22Rv1 (cell line): ENCODE results near the gene ZBED4.

Experiments
- ZFX ChIP-seq: fragments of 450-650 bp; IDR thresholded peaks from 2 replicates; pipeline ENCODE4 v1.6.1; 2017; ENCODE audit warnings: antibody characterized with exemption, borderline replicate concordance
- TF ChIP-seq, protein P1 (sequence below): fragments of 450-650 bp; IDR thresholded peaks from 2 replicates; pipeline ENCODE4 v1.5.1; 2017; ENCODE audit warnings: mild to moderate bottlenecking

DNA sequence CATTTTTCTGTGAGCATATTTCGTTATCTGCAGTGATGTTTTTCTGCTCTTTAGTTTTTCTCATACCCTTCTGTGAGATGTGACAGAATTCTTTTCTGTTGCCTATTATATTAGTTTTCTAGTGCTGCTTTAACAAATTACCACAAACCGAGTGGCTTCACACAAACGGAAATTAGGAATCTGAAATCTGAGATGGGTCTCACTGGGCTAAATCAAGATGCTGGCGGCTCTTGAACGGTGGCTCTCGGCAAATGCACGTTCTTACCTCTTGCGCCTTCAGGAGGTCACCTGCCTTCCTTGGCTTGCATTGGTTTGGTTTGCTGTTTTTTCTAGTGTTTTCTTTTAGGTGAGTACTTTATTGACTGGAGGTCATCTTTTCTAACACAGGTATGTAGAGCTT is 13.0 kb downstream of the ZBED4 start:
- TF ChIP-seq ZFX: no peak
- TF ChIP-seq, protein P1, sequence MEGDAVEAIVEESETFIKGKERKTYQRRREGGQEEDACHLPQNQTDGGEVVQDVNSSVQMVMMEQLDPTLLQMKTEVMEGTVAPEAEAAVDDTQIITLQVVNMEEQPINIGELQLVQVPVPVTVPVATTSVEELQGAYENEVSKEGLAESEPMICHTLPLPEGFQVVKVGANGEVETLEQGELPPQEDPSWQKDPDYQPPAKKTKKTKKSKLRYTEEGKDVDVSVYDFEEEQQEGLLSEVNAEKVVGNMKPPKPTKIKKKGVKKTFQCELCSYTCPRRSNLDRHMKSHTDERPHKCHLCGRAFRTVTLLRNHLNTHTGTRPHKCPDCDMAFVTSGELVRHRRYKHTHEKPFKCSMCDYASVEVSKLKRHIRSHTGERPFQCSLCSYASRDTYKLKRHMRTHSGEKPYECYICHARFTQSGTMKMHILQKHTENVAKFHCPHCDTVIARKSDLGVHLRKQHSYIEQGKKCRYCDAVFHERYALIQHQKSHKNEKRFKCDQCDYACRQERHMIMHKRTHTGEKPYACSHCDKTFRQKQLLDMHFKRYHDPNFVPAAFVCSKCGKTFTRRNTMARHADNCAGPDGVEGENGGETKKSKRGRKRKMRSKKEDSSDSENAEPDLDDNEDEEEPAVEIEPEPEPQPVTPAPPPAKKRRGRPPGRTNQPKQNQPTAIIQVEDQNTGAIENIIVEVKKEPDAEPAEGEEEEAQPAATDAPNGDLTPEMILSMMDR: no peak
